AG10803 (cell line): ENCODE measurements around the gene ARHGAP15.

Experiments
- DNase-seq: peaks from one replicate; pipeline ENCODE4 v3.0.0; 2010; ENCODE audit warnings: low read depth
- H3K4me3 ChIP-seq: 2 replicates; pipeline ENCODE4 v1.5.1; 2011; ENCODE audit warnings: mild to moderate bottlenecking, low read length, control low read depth
- CTCF ChIP-seq: conservative IDR thresholded peaks from 2 replicates; pipeline ENCODE4 v1.5.1; 2011; ENCODE audit warnings: mild to moderate bottlenecking, low read length, control low read depth, inconsistent platforms

Gene ARHGAP15

DNA sequence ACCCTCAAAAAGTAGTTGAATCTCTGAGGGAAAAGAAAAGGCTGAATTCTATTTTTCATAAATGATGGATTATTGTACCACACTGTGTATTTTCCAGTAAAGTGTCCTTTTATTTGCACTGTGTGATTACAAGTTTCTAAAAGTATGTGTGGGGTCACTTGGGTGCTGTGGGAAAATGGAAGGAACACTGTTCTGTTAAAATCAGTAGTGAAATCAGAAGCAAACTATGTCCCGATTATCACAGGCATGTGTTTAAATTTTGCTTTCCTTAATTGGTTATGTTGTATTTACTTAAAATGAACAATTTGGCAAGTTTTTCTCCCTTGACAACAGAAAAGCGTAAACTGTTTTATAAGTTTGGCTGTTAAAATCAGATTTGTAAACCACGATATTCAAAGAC lies 353.1 kb downstream of the ARHGAP15 start:
- DNase-seq, result peak; percentile 48
- no peak for TF ChIP-seq CTCF
- no peak overlapping the region for H3K4me3 ChIP-seq

GRCh38 chr2:143482771-143483170 lies 353.6 kb downstream of the ARHGAP15 start:
- TF ChIP-seq CTCF, result no peak
- peak; percentile 12 for DNase-seq
- no peak overlapping the region for H3K4me3 ChIP-seq

- no peak for DNase-seq
- TF ChIP-seq CTCF, result no peak
- no peak overlapping the region for H3K4me3 ChIP-seq
Observed at GRCh38 chr2:143486976-143487375, 357.8 kb downstream of the ARHGAP15 start.

DNA sequence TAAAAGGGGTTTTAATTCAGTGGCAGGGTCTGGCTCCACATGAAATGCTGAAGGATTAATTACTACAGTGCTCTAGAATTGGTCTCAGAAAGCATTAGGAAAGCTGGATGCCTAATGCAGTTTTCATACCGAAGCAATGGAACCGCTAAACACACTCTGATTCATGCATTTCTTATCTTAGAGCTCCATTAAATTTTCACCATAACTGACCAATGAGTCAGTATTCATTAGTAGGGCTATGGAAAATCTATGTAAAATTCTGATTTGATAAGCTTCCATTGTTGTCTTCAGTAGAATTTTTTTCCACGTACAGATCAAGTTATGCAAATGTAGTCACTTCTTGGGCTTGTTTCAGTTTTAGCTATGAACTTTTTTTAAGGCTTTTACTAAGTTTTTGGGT lies 359.9 kb downstream of the ARHGAP15 start:
- DNase-seq, result peak; percentile 62
- TF ChIP-seq CTCF, result no peak
- no peak overlapping the region for H3K4me3 ChIP-seq

- no peak for TF ChIP-seq CTCF
- no peak for DNase-seq
- no peak overlapping the region for H3K4me3 ChIP-seq
Observed at GRCh38 chr2:143491131-143491530, 361.9 kb downstream of the ARHGAP15 start.

GRCh38 chr2:143493339-143493738 lies 364.1 kb downstream of the ARHGAP15 start:
- H3K4me3 ChIP-seq, result no peak overlapping the region
- DNase-seq, result no peak
- no peak for TF ChIP-seq CTCF

DNA sequence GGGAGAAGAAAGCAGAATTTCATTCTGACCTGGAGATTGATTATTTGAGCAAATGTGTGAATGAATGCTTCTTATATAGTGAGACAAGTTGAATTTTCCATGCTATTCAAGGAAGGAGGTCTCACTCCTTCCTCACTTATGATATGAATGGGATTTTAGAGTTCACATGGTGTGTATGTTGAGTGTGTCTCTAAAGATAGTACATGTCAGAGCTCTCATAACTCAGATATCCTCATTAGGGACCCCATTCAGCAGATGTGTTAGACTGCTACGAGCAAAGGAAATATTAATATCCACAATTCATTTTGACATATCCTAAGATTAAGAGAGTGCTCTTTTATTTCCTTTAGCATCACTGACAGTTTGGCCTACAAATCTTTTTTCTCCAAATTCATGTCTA lies 368.5 kb downstream of the ARHGAP15 start:
- no peak overlapping the region for H3K4me3 ChIP-seq
- TF ChIP-seq CTCF, result no peak
- no peak for DNase-seq
